Measurements from ENCODE around the gene CSNK2B.

CSNK2B gene

GRCh38 chr6:31627690-31628287, 38.1 kb upstream of the CSNK2B start:
- H3K4me1 ChIP-seq (ENCODE audit: low read length) = no peaks in the 10 kb centered on the region
- no peak overlapping the region for H2AFZ ChIP-seq (ENCODE audit: low read length)
- TF ChIP-seq CTCF (IDR thresholded peaks at IDR 0.05; ENCODE audit: low read length) (no peak), EZH2phosphoT487 (IDR thresholded peaks at IDR 0.05; ENCODE audit: low read length) (no peak), EZH2 (optimal IDR thresholded peaks at IDR 0.05; ENCODE audit: low read depth, low read length) (no peak)
- no peaks in the 10 kb centered on the region for H3K9me3 ChIP-seq (replicated peaks; ENCODE audit: insufficient read depth, low read length)
- H3K4me2 ChIP-seq (ENCODE audit: low read depth, low read length) = no peak overlapping the region
- no peaks in the 10 kb centered on the region for H3K9me2 ChIP-seq (replicated peaks; ENCODE audit: insufficient read depth, low read length)
- peaks cover 20% of the 10 kb centered on the region for H3K36me3 ChIP-seq (replicated peaks; ENCODE audit: insufficient read depth, low read length)
- no peaks in the 10 kb centered on the region; the same call in 1 of the 2 replicates for H4K20me1 ChIP-seq (ENCODE audit: insufficient read depth, low read length)
- H3K27me3 ChIP-seq (replicated peaks; ENCODE audit: insufficient read depth, low read length) = no peaks in the 10 kb centered on the region
- peaks cover 89% of the 10 kb centered on the region for H3K79me2 ChIP-seq (ENCODE audit: low read length)
- H3F3A ChIP-seq (ENCODE audit: insufficient read depth, low read length) = no peaks in the 10 kb centered on the region; the same call in 1 of the 2 replicates
- no peak overlapping the region for H3K9ac ChIP-seq (ENCODE audit: low read length)
- H3K4me3 ChIP-seq (ENCODE audit: low read length) = no peak overlapping the region
- H3K27ac ChIP-seq (ENCODE audit: low read length) = no peak overlapping the region
- DNase-seq = no peak

GRCh38 chr6:31629014-31629413, 36.9 kb upstream of the CSNK2B start:
- H2AFZ ChIP-seq (ENCODE audit: low read length) = no peak overlapping the region
- H3K79me2 ChIP-seq (ENCODE audit: low read length) = peaks cover 82% of the 10 kb centered on the region
- H3K9me3 ChIP-seq (replicated peaks; ENCODE audit: insufficient read depth, low read length) = no peaks in the 10 kb centered on the region
- H3K4me1 ChIP-seq (ENCODE audit: low read length) = no peaks in the 10 kb centered on the region
- no peaks in the 10 kb centered on the region; the same call in 1 of the 2 replicates for H4K20me1 ChIP-seq (ENCODE audit: insufficient read depth, low read length)
- H3K9me2 ChIP-seq (replicated peaks; ENCODE audit: insufficient read depth, low read length) = no peaks in the 10 kb centered on the region
- DNase-seq = no peak
- H3K4me2 ChIP-seq (ENCODE audit: low read depth, low read length) = no peak overlapping the region
- H3K27ac ChIP-seq (ENCODE audit: low read length) = no peak overlapping the region
- H3F3A ChIP-seq (ENCODE audit: insufficient read depth, low read length) = no peaks in the 10 kb centered on the region; the same call in 1 of the 2 replicates
- peaks cover 20% of the 10 kb centered on the region for H3K36me3 ChIP-seq (replicated peaks; ENCODE audit: insufficient read depth, low read length)
- H3K9ac ChIP-seq (ENCODE audit: low read length) = no peak overlapping the region
- H3K27me3 ChIP-seq (replicated peaks; ENCODE audit: insufficient read depth, low read length) = no peaks in the 10 kb centered on the region
- TF ChIP-seq EZH2phosphoT487 (IDR thresholded peaks at IDR 0.05; ENCODE audit: low read length) (no peak), EZH2 (optimal IDR thresholded peaks at IDR 0.05; ENCODE audit: low read depth, low read length) (no peak), CTCF (IDR thresholded peaks at IDR 0.05; ENCODE audit: low read length) (no peak)
- no peak overlapping the region for H3K4me3 ChIP-seq (ENCODE audit: low read length)

GRCh38 chr6:31630177-31630934, 35.5 kb upstream of the CSNK2B start:
- H3K36me3 ChIP-seq (replicated peaks; ENCODE audit: insufficient read depth, low read length) = peaks cover 17% of the 10 kb centered on the region
- no peaks in the 10 kb centered on the region for H3K4me1 ChIP-seq (ENCODE audit: low read length)
- no peak overlapping the region for H3K27ac ChIP-seq (ENCODE audit: low read length)
- no peaks in the 10 kb centered on the region for H3K27me3 ChIP-seq (replicated peaks; ENCODE audit: insufficient read depth, low read length)
- no peak overlapping the region for H2AFZ ChIP-seq (ENCODE audit: low read length)
- H3K4me2 ChIP-seq (ENCODE audit: low read depth, low read length) = no peak overlapping the region
- peaks cover 68% of the 10 kb centered on the region for H3K79me2 ChIP-seq (ENCODE audit: low read length)
- TF ChIP-seq EZH2 (optimal IDR thresholded peaks at IDR 0.05; ENCODE audit: low read depth, low read length) = no peak
- TF ChIP-seq CTCF (IDR thresholded peaks at IDR 0.05; ENCODE audit: low read length) = no peak
- TF ChIP-seq EZH2phosphoT487 (IDR thresholded peaks at IDR 0.05; ENCODE audit: low read length) = no peak
- H3K9me3 ChIP-seq (replicated peaks; ENCODE audit: insufficient read depth, low read length) = no peaks in the 10 kb centered on the region
- no peak for DNase-seq
- peaks cover 4% of the 10 kb centered on the region; the same call in 1 of the 2 replicates for H3F3A ChIP-seq (ENCODE audit: insufficient read depth, low read length)
- H3K4me3 ChIP-seq (ENCODE audit: low read length) = no peak overlapping the region
- H4K20me1 ChIP-seq (ENCODE audit: insufficient read depth, low read length) = no peaks in the 10 kb centered on the region; the same call in 1 of the 2 replicates
- H3K9me2 ChIP-seq (replicated peaks; ENCODE audit: insufficient read depth, low read length) = no peaks in the 10 kb centered on the region
- H3K9ac ChIP-seq (ENCODE audit: low read length) = no peak overlapping the region
